NCI-H2196 (cell line): Measurements from ENCODE around the gene MGA.

Experiments
- DNase-seq: peaks from one replicate; lab custom pipeline; 2025; ENCODE audit not compliant: unreplicated experiment; lab: John Stamatoyannopoulos, UW

MGA gene

DNA sequence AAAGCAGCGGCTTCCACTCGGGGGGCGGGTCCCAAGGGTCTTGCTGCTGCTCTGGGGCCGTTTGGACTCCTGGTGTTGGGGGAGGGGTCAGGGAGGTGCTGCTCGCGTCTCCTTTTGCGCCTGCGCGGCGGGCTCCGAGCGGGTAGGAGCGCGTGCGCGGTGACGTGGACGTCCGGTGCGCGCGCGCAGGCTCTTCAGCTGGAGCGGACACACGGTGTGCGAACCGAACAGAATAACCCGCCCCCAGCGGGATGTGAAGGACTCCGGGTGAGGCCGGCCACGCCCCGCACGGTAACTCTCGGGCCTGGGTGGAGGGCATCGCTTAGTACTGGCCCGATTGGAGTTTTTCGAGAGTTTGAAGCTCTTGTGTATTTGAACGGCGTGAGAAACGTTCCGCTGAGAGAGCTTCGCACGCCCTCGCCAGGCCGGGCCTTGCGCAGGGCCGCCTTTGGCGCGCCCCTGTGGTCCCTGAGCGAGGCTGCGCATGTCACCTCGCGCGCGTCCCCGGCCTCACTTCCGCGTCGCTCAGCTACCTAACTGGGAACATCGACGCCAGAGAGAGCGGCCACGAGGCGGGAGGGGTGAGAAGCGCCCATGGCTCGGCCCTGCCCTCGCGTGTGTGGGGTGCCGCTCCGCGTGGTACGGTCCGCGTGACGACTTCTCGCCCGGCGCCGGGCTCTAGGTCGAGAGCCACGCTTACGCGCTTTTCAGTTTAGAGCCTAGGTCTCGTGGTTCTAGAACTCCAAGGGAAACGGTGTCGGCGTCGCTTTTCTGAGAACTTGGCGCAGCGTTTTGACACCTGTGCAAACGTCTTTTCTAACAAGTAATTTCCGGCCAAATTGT lies at the start of gene MGA:
MGA (plus strand) TSS at position 171 of the 843 bp plus-strand sequence.
- peak; percentile 87 for DNase-seq

DNA sequence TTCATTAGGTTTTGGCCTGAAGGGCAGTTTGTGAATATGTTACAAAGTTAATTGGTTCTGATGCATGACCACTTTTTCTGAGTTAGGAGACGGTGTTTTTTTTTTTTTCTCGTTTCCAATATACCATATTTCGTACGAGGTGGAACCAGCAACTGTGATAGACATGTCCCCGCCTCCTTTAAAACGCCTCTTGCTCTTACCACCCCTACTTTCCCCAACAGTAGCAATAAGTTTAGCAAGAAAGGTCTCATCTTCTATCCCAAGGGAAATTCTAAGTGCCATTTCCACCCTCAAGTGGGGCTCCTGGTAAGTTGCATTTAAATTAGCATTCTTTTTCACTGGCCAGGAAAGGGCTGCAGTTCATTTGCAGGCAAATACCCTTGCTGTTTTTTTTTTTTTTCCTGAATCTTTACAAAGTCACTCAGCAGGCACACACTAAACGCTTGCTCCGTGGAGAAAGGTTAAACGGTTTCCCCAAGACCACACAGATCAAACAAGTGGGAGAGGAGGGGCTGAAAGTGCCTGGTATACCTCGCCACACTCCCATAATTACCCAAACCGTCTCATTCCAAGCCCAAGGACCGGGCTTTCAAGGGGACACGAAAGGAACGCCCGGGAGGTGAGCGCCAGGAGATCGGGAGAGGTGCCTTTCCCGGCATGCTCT lies 39.5 kb upstream of the MGA start:
- no peak for DNase-seq

DNA sequence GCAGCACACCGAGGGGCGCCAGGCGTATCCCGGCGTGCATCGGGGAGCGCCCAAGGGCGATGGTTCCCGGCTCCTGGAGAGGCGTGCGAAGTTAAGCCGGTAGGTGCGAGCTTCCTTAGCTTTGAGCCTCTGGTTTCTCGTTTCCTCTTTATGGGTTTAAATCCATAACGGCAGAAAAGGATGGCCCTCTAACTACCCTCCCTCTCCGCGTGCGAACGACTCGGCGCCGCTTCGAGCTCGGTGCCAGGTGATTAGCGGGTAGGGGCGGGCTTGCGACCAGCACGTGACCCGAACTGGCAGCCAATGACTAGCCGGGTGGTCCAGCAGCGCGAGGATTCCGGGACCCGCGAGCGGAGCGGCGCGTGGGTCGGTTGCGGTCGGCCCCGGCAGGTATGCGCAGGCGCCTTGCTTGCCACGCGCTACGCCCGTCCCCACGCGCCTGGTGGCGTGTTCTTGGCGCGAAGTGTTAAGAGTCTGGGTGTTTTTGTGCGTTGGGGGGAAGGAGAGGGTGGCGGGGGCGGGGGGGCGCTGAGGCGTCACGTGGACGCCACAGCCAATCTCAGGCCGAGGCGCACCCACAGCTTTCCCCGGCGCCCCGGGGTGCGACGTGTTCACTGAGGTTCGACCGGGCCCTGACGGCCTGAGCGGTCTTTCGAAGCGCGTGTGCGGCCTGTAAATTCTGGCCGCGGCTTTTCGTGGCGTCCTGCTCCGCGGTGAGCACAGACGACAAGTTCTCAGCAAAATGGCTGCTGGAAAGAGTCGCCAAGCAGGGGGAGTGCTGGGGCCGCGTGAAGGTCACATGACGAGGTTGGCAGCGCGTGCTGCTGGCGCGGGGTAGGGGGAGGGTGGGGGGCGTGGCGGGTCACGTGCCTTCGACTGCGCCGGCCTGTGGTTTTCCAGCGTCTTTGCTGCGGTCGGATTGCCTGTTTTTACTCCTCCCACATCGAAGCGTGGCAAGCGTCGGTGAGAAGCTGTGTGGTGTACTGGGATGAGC lies 38.7 kb upstream of the MGA start:
- DNase-seq: peak; percentile 81

DNA sequence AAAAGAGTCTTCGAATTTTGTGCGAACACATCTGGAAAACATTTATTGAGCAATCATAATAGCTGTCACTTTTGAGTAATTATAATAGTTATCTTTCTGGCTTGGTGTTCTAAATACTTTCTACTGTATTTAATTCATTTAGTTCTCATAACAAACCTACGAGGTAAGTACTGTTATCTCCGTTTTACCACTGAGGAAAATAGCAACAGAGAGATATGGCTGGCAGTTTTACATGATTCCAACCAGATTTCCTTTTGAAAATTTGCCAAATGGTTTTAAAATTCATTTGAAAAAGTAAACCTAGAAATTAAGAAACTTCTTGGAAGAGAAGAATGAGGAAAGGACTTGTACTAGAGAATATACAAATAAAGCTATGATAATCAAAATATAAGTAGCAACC lies 37.3 kb upstream of the MGA start:
- no peak for DNase-seq

DNA sequence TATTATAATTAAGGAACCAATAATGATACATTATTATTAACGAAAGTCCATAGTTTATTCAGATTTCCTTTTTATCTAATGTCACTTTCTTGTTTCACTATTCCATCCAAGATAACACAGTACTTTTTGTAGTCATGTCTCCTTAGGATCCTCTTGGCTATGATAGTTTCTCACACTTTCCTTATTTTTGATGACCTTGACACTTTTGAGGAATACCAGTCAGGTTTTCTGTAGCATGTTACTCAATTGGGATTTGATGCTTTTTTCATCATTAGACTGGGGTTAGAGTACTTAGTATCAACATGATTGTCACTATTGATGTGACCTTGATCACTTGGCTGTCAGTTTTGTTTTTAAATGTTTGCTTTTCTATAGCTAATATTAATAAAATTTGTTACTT lies 33.0 kb upstream of the MGA start:
- DNase-seq: no peak

DNA sequence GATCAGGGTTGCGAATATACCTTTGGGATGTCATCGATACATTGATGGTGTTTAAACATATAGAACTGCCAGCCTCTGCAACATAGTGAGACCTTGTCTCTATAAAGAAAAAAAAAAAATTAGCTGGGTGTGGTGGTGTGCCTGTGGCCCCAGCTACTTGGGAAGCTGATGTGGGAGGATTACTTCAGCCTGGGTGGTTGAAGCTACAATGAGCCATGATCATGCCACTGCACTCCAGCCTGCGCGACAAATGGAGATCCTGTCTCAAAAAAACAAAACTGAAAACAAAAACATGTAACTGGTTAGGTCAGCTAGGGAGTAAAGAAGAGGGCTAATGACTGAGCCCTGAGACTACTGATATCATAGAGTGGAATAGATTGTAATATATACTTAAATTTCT lies 30.7 kb upstream of the MGA start:
- DNase-seq: no peak

DNA sequence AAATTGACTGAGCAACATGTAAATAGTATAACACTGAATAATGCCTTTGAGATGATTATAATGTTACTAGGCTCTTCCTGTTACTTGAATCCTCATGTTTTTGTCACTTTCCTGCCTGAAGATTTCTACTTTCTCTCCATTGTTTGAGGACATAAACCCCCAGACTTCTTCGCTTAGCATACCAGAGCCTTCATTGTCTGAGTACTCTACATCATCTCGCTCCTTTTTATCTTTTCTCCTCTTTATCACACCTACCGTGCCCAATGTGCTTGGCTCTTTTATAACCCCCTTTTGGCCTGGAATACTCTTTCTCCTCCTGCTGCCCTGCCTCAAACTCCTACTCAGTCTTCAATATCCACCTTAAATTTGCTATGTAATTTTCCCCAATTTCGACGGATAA lies 30.3 kb upstream of the MGA start:
- no peak for DNase-seq

DNA sequence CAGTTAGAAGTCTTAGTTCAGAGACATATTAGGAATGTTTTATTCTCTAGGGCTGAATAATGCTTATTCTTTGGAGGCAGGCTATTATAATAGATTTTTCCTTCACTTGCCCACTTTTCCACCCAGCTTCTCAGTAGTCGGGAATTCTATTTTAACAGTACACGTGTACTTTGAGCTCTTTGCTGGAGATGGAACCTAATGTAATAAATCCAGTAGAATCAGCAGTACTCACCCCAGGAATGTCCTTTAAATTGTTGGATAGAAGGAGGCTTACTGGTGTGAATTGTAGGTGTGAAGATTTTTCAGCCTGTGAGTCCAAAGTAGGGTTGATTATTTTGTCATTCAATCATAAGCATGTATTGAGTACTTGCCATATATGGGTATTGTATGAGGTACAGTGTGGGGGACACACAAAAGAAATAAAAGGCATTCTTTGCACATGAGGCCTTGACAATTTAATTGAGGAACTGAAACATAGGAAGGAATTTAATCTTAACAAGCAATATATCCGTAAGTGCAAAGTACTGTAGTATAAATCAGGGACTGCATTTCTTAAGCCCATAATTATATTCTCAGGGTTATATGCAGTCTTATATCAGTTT lies 29.5 kb upstream of the MGA start:
- DNase-seq: no peak

DNA sequence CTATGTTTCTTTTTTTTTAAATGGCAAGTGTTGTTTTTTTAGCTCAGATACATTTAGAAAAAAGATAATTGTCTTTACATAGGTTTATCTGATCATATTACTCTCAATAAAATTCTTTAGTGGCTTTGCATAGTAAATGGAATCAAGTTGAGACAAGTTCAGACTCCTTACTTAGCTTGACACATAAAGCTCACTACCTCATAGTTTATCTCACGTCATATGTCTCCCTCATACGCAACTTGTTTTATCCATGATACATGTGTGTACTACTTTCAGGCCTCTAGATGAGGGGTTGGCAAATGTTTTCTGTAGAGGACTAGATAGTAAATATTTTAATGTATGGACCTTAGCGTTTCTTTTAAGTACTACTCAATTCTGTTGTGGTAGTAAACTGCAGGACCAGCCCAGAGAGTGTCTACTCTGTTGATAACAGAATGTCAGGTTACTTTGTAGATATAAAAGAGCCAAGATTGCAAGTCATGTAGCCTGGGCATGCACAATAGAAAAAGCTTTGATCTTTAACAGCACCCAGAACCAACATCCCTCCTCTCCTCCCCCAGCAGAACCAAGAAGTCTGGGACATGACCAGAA lies 28.2 kb upstream of the MGA start:
- no peak for DNase-seq

DNA sequence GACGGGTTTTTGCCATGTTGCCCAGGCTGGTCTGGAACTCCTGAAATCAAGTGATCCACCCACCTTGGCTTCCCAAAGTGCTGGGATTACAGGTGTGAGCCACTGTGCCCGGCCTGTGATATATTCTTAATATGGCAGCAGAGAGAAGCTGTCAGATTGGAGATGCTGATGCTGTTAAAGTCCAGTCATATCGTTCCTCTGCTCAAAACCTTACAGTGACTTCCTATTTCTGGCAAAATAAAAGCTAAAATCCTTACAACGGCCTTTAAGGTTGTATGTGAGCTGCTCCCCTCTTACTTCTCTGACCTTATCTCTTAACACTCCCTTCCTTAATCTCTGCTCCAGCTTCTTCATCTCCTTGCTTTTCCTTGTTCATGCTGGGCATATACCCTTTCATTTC lies 26.6 kb upstream of the MGA start:
- DNase-seq: no peak

DNA sequence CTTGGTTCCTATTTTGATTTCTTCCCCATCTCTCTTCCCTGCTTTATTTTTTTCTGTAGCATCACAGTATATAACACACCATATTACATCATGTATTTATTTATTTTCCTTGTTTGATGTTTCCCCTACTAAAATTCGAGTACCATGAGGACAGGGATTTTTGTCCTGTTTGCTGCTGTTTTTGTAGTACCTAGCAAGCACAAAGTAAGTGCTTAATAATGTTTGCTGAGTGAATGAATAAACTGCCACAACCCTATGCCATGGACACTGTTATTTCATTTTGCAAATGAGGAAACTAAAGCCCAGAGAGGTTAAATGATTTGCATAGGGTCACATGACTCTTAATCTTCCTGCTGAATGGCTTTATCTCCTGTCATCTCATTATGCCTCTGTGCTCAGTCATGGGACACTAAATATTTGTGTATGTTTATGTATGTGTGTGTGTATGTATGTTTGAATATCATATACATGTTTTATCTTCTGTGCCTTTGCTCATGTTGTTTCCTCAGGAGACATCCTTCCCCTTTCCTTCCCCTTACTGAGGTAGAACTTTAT lies 26.1 kb upstream of the MGA start:
- DNase-seq: no peak

DNA sequence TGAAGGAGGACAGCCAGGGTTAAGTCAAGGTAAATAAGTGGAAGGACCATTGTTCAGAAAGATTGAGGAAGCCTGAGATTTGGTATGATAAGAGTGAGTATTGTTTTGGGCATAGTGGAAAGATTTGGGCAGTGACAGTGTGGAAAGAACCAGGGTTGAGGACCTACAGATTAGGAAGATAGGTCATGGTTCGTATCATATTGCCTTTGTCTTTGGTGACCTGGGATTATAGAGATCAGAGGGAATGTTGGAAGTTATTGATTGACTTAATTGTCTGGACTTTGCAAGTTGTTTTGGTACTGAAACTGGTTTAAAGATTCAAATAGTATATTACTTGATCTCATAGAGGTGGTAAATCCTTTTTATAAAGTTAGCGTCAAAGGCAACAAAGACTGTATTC lies 23.1 kb upstream of the MGA start:
- no peak for DNase-seq

DNA sequence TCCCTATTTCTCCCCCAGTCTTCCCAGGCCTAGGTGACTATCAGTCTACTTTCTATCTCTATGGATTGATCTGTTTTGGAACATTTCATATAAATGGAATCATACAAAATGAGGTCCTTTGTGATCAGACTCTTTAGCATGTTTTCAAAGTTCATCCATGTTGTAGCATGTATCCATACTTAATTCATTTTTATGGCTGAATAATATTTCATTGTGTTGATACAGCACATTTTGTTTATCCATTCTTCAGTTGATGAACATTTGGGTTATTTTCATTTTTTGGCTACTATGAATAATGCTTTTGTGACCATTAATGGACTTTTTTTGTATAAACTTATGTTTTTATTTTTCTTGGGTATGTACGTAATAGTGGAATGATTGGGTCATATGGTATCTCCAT lies 19.2 kb upstream of the MGA start:
- DNase-seq: no peak

DNA sequence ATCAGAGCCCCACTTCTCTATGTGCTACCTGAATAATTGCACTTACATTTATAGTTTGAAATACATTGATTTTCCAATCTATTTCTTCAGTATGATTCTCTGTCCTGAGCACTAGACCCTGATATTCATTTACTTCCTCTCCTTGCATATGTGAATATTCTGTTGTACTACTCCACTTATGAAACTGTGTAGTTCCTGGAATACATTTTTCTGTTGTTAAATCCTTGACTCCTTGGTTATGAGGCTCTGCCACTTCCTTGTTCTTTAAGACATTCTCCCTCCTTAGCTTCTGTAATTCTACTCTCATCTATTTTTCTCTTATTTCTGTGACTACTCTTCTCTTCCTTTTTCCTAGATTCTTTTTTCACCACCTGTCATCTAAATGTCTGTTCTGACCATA lies 12.9 kb upstream of the MGA start:
- no peak for DNase-seq

DNA sequence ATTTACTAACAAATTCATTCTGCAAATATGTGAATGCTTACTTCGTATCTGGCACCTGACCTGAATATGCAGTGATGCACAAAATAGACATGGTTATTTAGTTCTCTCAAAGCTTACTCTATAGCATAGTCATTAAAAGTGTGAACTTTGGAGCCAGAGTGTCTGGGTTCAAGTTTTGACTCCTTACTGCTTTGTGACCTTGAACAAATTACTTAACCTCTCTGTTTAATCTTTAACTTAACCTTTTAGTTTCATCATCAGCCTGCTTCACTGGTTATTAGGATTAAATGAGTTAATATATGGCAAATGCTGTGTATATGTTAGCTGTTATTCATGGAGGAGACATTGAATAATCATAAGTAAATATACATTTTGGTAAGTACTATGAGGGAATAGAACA lies 12.1 kb upstream of the MGA start:
- no peak for DNase-seq

DNA sequence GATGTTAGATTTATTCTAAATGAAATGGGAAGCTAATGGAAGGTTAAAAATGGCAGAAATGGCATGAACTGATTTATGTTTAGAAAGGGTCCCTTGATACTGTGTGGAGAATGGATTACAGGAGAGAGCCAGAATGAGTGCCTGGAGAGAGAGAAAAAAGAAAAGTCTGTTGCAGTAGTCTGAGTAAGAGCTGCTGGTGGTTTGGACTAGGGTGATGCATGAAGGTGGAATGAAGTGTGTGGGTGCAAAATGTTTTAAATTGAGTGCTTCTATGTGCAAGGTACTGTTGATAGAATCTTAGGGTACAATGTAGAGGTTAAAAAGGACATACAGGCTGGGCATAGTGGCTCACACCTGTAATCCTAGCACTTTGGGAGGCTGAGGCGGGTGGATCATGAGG lies 11.4 kb upstream of the MGA start:
- no peak for DNase-seq

DNA sequence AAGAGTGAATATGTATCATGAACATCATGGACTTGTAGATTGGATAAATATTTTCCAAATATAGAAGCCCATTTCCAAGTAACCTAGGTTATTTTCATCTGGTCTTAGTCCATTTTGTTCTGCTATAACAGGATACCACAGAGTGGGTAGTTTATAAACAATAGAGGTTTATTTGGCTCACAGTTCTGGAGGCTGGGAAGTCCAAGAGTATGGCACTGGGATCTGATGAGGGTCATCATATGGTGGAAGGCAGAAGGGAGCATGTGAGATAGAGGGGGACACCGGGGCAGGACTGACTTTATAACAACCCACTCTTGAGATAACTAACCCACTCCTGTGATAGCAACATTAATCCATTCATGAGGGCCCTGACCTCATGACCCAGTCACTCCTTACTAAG lies 9.4 kb upstream of the MGA start:
- no peak for DNase-seq

DNA sequence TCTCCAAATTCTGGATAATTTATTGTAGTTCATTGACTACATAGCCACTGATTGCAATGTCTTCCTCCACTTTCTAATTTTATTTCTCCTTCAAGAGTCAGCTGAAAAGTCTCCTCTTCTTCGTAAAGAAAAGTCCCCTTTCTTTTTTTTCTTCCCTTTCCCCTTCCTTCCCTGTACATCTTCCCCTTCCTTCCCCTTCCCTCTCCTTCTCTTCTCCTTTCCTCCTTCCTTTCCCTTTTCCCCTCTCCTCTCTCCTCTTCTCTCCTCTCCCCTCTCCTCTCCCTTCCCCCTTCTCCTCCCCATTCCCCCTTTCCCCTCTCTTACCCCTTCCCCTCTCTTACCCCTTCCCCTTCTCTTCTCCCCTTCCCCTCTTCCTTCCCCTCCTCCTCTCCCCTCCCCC lies 8.8 kb upstream of the MGA start:
- DNase-seq: no peak

DNA sequence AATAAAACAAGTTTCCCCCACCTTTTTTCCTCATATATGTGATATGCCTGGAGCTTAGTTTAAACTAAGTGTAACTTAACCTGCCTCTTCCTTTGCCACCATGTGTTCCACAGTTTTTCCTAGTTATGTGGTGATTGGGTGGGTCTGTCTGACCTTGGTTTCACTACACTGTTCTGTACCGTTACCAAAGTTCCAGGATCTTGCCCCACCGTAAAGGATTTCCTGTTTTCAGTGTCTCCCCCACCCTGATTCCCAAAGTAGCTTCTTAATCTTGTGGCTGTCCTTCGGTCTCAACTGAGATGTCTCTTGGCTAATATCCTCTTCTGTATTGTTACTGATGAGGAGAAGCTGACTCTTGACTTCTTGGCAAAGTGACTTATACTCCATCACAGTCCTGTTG lies 6.4 kb upstream of the MGA start:
- DNase-seq: no peak

DNA sequence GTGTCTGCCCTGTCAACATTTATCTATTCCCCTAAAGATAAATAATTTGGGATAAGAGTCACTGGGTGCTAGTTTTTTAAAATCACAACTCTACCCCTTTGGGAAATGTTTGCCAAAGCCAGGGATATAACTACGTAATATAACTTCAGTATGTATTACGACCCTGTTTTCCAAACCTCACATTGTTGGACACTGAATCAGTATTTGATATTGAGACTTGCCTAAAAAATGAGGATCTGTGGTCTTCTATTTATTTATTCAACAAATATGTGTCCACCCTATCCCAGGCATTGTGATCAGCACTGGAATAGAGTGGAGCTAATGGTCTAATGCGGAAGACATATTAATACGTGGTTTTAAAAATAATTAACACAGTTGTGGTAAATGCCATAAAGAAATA lies 4.5 kb upstream of the MGA start:
- DNase-seq: no peak

DNA sequence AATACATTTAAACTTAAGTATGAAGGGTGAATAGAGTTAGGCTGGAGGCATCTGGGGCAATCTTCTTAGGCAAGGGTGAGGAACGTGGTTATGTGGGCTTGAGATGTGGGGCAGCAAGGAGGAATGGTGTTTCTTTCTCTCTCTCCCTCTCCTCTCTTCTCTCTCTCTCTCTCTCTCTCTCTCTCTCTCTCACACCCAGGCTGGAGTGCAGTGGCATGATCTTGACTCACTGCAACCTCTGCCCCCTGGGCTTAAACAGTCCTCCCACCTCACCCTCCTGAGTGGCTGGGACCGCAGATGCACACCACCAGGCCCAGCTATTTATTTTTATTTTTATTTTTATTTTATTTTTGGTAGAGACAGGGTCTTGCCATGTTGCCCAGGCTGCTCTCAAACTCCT lies 4.0 kb upstream of the MGA start:
- no peak for DNase-seq
